SJCRH30 (cell line): Measurements from ENCODE around the gene MBP. TPM values are rescaled to one million over a fixed set of nuclear protein-coding genes. Genes with fewer than 3 reads are reported as not detected.

Experiments
- DNase-seq, 2 experiments: peaks; one replicate each; pipeline ENCODE4 v3.0.0-alpha.2; 2015 to 2020
- H3K27ac ChIP-seq: fragments of 250-450 bp; sonication (Bioruptor Pico); 2 replicates; pipeline ENCODE4 v1.5.1; 2020; ENCODE audit warnings: mild to moderate bottlenecking, moderate library complexity
- H3K27me3 ChIP-seq: fragments of 250-450 bp; sonication (Bioruptor Pico); 2 replicates; pipeline ENCODE4 v1.5.1; 2020; ENCODE audit warnings: mild to moderate bottlenecking, moderate library complexity
- H3K36me3 ChIP-seq: fragments of 250-450 bp; sonication (Bioruptor Pico); 2 replicates; pipeline ENCODE4 v1.5.1; 2020; ENCODE audit warnings: mild to moderate bottlenecking, moderate library complexity
- H3K4me1 ChIP-seq: fragments of 250-450 bp; sonication (Bioruptor Pico); 2 replicates; pipeline ENCODE4 v1.5.1; 2020; ENCODE audit warnings: mild to moderate bottlenecking, moderate library complexity
- H3K4me3 ChIP-seq: fragments of 250-450 bp; sonication (Bioruptor Pico); 2 replicates; pipeline ENCODE4 v1.5.1; 2020; ENCODE audit warnings: mild to moderate bottlenecking, moderate library complexity
- H3K9me3 ChIP-seq: fragments of 250-450 bp; sonication (Bioruptor Pico); replicated peaks from 2 replicates; pipeline ENCODE4 v1.5.1; 2020; ENCODE audit warnings: mild to moderate bottlenecking, moderate library complexity
- total RNA-seq: library from RNA; depleted of rRNA; stranded (reverse); fragments of >200 nt; shearing (Covaris generic); gene quantifications from 2 replicates; pipeline ENCODE4 v1.2.3, GENCODE V29; 2014

Gene MBP
- total RNA-seq, 1 experiment from 2014 or later, result 0.20 TPM

DNA sequence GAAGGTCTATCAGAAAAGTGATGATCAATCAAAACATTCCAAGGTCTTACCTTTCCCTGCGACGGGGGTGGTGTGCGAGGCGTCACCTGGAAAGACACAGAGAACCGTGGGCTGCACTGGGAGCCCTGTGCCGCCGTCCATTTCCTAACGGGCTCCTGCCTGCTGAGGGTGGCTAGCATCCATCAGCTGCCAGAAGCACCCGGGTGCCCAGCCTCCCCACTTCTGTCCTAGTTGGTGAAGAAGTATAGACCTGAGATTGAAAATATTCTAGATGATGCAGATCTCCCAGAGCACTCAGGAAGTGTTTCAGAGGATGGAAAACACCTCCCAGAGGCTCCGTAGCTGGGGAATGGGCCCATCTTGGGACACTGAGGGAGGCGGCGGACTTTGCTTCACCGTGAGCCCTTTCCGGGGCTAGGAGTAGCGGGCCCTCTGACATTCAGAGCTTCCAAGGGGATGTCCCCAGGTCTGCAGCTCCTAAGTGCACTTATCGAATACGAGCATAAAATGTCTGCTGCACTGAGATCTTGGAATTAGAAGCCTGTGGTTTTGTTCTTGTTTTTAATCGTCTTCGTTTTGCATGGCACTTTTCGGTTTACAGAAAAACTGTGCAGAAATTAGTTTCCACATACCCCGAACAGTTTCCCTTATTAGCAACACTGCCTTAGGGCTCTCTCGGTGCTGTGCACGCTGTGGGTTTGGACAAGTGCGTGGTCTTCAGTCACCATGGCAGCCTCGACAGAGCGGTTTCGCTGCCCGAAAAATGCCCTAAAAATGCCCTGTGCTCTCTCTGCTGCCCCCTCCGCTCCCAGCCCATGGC is 143.5 kb downstream of the MBP start:
- no peaks in the 10 kb centered on the region for H3K27me3 ChIP-seq
- no peak for DNase-seq
- H3K4me3 ChIP-seq, result no peak overlapping the region
- no peaks in the 10 kb centered on the region for H3K4me1 ChIP-seq
- no peaks in the 10 kb centered on the region for H3K9me3 ChIP-seq
- no peaks in the 10 kb centered on the region for H3K36me3 ChIP-seq
- no peak overlapping the region for H3K27ac ChIP-seq

DNA sequence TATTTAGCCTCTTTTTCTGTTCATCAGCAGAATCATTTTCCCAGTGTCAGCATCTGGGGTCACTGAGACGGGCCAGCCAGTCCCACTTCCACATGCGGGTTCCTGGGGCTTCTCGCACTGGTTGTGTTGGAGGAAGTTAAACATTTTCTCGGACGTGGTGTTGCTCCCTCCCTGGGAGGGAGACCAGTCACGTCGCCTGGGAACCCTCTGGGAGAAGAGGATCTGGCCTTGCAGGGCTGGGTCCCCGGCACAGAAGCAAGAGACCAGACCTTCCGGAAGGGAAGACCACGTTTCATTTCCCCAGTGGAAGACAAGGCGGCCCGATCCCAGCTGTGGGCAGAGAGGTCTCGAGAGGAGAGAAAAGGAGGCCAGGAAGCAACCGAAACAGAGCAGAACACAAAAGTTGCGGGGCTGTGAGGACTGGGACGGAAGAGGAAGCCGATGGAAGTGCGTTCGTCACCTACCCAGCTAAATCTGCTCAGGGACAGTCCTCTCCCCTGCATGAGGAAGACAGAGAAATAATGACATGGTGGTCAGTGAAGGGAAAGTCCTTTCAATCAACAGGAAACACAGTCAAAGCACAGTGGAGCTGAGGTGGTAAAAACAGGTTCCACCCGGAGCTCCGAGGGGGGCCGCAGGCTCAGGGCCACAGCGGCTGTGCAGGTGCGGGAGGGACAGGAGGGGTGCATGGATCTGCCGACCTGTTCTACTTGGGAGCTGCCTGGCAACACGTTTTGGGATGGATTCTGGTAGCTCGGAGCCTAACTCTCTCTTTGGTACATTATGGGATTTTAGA is 144.4 kb downstream of the MBP start:
- Histone ChIP-seq H3K9me3 (no peaks in the 10 kb centered on the region), H3K27me3 (no peaks in the 10 kb centered on the region), H3K4me1 (no peaks in the 10 kb centered on the region), H3K4me3 (no peak overlapping the region), H3K27ac (no peak overlapping the region), H3K36me3 (no peaks in the 10 kb centered on the region)
- no peak for DNase-seq

DNA sequence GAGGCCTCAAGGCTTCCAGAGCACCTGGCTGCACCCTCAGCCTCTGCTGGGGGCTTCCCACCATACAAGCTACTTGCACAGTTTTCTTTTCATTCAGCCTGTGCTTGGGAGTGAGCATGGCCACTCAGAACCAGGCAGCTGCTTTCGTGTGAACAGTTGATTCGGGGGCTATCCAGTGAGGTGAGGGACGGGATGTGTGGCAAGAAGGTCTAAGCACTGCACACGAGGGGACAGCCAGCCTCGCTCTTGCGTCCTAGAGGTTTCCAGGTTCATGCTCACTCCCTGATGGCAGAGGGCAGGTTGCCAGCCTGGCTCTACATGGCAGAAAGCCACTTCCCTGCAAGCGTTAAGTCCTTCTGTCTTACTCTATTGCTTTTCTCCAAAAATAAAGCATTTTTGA is 146.2 kb downstream of the MBP start:
- Histone ChIP-seq H3K4me3 (no peak overlapping the region), H3K36me3 (no peaks in the 10 kb centered on the region), H3K9me3 (no peaks in the 10 kb centered on the region), H3K27me3 (no peaks in the 10 kb centered on the region), H3K4me1 (no peaks in the 10 kb centered on the region), H3K27ac (no peak overlapping the region)
- DNase-seq, result no peak

DNA sequence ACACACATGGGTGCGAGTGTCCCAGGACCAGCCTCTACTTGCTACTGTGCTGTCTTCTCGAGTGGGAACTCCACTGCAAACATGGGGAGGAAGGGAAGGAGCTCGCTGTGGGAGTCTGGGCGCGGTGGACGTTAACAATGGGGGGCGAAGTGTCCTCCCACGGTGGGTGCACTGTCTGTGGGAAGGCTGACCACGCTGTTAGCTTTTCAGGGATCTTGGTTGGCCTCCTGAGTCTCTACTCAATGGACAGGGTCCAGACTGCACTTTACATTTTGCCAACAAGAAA is 146.7 kb downstream of the MBP start:
- no peaks in the 10 kb centered on the region for H3K4me1 ChIP-seq
- no peaks in the 10 kb centered on the region for H3K36me3 ChIP-seq
- no peak for DNase-seq
- no peak overlapping the region for H3K4me3 ChIP-seq
- H3K27ac ChIP-seq, result no peak overlapping the region
- H3K27me3 ChIP-seq, result no peaks in the 10 kb centered on the region
- H3K9me3 ChIP-seq, result no peaks in the 10 kb centered on the region

DNA sequence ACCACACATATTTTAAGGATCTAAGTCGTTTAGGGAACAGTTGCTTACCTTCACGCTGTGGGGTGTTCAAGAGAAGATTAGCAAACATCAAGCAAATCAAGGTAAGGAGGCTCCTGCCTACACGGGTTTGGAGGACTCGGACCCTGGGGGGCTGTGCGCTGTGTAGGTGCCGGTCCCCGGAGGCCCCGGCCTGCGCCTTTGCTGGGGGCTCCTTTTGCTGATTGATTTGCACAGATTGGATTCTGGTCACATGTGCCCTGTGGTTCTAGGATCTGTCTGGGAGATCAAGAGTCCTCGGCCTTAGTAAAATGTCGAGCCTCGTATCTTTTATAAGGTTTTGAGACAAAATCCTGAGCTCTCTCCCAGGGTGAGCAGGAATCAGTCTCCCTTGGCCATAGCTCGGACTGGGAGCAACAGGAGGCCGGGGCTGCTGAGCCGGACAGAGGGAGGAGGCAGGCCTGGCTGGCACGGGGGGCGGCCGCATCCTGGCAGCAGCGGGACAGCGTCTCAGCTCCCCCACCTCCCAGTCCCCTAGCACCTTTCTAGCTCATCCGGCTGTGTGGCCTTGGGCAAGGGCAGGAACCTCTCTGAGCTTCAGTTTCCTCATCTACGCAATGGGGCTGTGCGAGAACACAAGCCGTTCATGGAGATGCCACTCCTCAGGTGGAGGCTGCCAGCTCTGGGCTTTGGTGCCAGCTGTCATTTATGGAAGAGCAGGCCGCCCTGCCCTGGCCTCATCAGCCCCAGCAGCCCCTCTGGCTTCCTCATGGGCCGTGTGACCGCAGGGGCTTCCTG is 147.2 kb downstream of the MBP start:
- Histone ChIP-seq H3K4me3 (no peak overlapping the region), H3K36me3 (no peaks in the 10 kb centered on the region), H3K9me3 (no peaks in the 10 kb centered on the region), H3K27ac (no peak overlapping the region), H3K4me1 (no peaks in the 10 kb centered on the region), H3K27me3 (no peaks in the 10 kb centered on the region)
- no peak for DNase-seq

DNA sequence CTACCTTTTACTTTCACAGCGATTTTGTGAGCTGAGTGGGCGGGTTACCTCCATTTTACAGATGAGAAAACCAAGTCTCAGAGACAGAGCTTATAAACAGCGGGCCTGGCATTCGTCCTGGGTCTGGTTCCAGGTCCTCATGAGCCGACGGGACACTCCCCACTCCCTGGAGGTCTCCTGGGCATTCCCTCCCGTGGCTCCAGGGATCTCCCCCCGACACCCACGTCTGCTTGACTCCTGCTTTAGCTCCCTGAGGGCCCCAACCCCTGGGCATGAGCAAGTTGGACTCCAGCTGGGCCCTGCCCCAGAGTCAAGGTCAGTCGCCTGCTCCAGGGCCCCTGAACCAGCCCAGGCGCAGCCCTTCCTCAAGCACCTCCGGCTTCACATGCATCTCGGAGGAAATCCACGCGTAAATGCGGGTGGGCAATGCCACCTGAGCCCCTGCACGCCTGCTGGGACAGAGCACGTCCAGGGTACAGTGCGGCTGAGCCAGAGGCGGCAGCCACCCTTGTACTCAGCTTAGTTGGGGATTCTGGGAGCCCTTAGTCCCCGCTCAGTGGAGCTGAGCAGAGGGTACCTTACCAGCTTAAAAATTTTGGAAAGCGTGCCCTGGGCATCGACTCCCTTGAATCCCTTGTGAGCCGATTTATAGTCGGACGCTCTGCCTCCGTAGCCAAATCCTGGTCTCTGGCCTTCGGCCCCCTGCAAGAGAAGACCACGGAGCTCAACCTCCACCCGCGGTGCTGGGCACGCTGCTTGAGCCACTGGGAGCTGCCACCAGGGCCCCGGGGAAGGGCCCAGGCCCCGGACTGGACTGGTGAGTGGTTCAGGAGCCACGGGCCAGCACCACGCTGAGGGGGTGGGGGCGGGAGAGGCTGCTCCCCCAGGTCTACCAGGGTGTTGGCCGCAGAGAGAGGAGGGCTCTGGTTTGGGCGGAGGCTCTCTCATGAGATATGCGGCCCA is 148.1 kb downstream of the MBP start:
- Histone ChIP-seq H3K36me3 (no peaks in the 10 kb centered on the region), H3K9me3 (no peaks in the 10 kb centered on the region), H3K4me3 (no peak overlapping the region), H3K27me3 (no peaks in the 10 kb centered on the region), H3K27ac (no peak overlapping the region), H3K4me1 (no peaks in the 10 kb centered on the region)
- no peak for DNase-seq

DNA sequence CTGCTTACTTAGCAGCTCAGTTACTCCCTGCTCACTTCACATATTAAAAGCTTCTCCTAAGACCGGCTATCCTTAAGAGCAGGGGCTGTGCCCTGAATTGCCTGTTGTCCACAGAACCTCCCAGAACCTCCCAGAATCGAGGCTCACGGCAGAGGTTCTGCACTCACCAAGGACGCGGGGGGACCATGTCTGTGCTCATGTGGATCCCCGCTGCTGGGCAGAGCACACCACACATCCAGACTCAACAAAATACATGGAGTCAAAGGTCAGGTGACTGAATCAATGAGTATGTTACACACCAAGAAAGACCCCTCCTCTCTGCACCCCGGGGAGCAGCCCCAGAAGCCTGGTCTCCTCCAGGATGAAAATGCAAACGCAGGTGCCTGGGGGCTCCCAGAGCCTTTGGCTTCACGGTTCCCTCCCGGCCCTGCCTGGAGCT is 149.0 kb downstream of the MBP start:
- no peaks in the 10 kb centered on the region for H3K27me3 ChIP-seq
- H3K9me3 ChIP-seq, result no peaks in the 10 kb centered on the region
- H3K27ac ChIP-seq, result no peak overlapping the region
- H3K36me3 ChIP-seq, result no peaks in the 10 kb centered on the region
- DNase-seq, result no peak
- H3K4me3 ChIP-seq, result no peak overlapping the region
- H3K4me1 ChIP-seq, result no peaks in the 10 kb centered on the region

DNA sequence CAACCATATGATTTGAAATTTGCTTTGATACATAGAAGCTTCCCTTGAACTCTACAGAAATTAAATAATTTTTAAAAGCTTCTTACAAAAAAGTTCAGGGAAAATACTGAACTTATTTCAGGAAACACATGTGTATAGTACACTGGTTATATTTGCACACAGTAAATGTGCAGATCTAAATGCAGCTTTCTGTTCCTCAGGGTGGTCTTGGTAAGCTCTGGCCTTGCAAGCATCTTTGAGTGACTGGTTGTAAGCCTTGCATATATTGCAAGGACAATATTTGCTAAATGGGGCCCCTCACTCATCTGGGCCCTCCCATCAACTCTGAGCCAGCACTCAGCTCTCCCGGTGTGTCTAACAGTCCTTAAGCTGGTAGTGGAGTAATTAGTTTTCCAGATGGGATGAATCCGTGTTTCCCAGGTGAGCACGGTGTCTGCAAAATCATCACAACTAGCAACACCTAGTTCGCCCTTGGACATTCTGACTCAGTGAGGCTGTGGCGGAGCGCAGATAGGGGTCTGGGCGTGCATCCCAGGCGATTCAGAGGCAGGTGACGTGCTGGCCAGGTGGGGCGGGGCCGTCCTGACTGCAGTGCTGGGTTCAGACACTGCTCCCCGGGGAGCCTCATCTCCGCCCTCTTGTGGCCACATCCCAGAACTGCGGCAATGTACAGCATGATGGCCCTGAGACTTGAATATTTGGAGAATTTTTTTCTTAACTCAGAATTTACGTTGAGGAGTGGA is 149.6 kb downstream of the MBP start:
- no peaks in the 10 kb centered on the region for H3K27me3 ChIP-seq
- peak; percentile 58 to 71 for DNase-seq
- H3K9me3 ChIP-seq, result no peaks in the 10 kb centered on the region
- no peaks in the 10 kb centered on the region for H3K4me1 ChIP-seq
- no peak overlapping the region for H3K4me3 ChIP-seq
- H3K36me3 ChIP-seq, result no peaks in the 10 kb centered on the region
- H3K27ac ChIP-seq, result no peak overlapping the region

DNA sequence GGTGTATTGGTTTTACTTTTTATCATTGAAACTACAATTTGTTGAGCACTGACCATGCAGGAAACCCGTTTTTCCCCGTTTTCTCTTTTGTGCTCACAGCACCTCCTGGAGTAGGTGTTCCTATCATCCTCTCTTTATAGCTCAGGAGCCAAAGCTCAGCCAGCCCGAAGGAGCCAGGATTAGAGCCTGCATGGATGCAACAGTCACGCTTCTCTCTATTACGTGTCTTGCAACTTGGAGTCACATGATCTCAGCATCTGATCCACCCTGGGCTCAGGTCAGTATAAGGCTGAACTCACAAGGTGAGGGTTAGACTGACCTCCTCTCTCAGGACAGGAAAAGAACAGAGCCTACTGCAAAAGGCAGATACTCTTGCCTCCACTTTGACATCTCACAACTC is 150.5 kb downstream of the MBP start:
- H3K27ac ChIP-seq, result no peak overlapping the region
- H3K27me3 ChIP-seq, result no peaks in the 10 kb centered on the region
- H3K4me3 ChIP-seq, result no peak overlapping the region
- H3K9me3 ChIP-seq, result no peaks in the 10 kb centered on the region
- no peak for DNase-seq
- no peaks in the 10 kb centered on the region for H3K4me1 ChIP-seq
- H3K36me3 ChIP-seq, result no peaks in the 10 kb centered on the region

DNA sequence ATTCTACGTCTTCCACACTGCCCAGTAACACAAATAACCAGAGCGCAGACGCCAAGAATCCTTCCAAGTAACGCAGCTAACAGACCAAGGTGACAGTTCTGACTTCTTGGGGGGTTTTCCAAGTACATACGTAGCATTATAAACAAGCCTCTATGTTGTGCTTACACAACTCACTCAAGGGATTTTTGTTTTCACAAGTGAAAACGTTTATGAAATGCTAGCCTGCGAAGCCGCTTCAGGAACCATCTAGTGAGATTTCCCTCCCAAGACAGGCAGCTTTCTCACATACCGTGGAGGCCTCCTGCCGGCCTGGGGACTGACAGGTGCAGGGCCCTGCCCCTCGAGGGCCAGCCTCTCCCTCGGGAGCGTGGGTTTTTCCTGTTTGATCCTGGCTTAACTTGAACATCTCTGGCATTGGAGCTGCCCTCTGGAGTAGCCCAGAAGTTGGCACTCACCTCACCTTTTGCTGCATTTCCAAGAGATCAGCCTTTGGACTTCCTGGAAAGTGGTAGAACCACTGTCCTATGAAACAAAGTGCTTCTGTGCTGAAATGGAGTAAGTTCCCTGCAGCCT is 151.1 kb downstream of the MBP start:
- DNase-seq, result peak in 1 of 2 experiments; percentile 27
- Histone ChIP-seq H3K27me3 (no peaks in the 10 kb centered on the region), H3K4me1 (no peaks in the 10 kb centered on the region), H3K36me3 (no peaks in the 10 kb centered on the region), H3K9me3 (no peaks in the 10 kb centered on the region), H3K4me3 (no peak overlapping the region), H3K27ac (no peak overlapping the region)

DNA sequence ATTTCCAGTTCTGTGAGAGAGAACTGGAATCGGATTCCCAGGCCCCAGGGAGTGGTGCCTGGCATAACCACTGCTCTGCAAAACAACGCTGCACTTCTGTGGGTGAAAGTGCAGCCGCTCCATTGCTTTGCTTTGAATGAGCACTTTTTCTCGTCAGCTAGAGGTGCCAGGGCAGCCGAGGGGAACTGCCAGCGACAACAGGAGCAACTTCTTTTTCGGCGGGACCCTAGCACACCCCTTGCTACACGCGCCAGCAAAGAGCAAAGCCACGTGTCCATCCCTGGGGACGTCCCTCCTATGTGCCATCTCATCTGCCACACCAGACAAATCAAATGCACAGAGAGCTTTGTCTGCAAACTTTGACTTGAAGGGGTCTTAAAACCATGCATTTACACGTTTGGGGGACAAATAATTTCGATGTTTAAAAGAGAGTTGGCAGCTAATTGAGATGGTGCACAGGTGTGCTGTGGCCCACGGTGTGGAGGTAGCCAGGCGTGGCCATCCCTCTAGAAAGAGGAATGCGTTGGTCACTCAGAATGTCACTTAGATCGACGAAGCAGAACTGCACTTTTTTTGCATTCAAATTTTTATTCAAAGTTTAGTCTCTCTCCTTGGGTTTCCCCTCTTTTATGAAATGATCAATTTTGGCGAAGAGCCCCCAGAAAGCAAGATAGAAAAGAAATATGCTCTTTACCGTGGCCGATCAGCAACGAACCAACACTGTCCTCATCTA is 151.8 kb downstream of the MBP start:
- Histone ChIP-seq H3K27me3 (no peaks in the 10 kb centered on the region), H3K4me3 (no peak overlapping the region), H3K9me3 (no peaks in the 10 kb centered on the region), H3K4me1 (no peaks in the 10 kb centered on the region), H3K36me3 (no peaks in the 10 kb centered on the region), H3K27ac (no peak overlapping the region)
- DNase-seq, result no peak

DNA sequence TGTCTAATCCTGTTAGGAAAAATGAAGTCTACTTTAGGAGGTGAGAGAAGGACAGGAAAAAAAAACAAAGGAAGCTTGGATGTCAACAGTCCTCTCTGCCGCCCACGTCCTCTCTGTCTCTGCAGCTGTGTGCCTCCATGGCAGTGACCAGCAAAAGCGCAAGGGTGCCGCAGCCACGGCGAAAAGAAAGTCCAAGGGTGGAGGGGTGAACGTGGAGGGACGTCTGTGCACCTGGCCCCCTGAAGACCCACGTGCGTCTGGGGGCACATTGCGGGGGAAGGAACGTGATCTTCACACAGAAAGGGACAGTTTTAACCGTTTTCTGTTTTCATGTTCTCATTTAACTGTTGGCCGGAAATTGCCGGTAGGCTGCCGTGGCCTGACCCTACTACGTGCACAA is 152.7 kb downstream of the MBP start:
- Histone ChIP-seq H3K4me3 (no peak overlapping the region), H3K9me3 (no peaks in the 10 kb centered on the region), H3K36me3 (no peaks in the 10 kb centered on the region), H3K4me1 (no peaks in the 10 kb centered on the region), H3K27ac (no peak overlapping the region), H3K27me3 (no peaks in the 10 kb centered on the region)
- no peak for DNase-seq
